NT2/D1 (cell line): ENCODE results near the gene SRRM1.
A peak's percentile ranks its signal among the peaks of the same experiment; 100 is the strongest.

Experiments used
- DNase-seq: peaks from one replicate; pipeline ENCODE4 v3.0.0-alpha.2; 2011; ENCODE audit warnings: low read depth, low spot score
- H3K27me3 ChIP-seq: 2 replicates; pipeline ENCODE4 v1.6.0; 2011; ENCODE audit warnings: mild to moderate bottlenecking; ENCODE audit not compliant: insufficient read length, insufficient read depth
- H3K36me3 ChIP-seq: 2 replicates; pipeline ENCODE4 v1.6.1; 2011; ENCODE audit warnings: mild to moderate bottlenecking, low read length, mixed read lengths; ENCODE audit not compliant: insufficient read depth, insufficient read length
- H3K4me1 ChIP-seq: 2 replicates; pipeline ENCODE4 v1.5.1; 2011; ENCODE audit not compliant: insufficient read depth, insufficient read length
- H3K4me3 ChIP-seq: 2 replicates; pipeline ENCODE4 v1.5.1; 2011; ENCODE audit warnings: low read depth; ENCODE audit not compliant: insufficient read length
- H3K9ac ChIP-seq: 2 replicates; pipeline ENCODE4 v1.6.0; 2011; ENCODE audit warnings: low read depth; ENCODE audit not compliant: insufficient read length
- H3K9me3 ChIP-seq: 2 replicates; pipeline ENCODE4 v1.5.1; 2011; ENCODE audit warnings: mild to moderate bottlenecking, low read length; ENCODE audit not compliant: insufficient read depth
- SUZ12 ChIP-seq: IDR thresholded peaks from 2 replicates; pipeline ENCODE4 v1.6.1; 2011; ENCODE audit not compliant: insufficient read length, insufficient read depth; ENCODE audit errors: extremely low read depth
- YY1 ChIP-seq: IDR thresholded peaks from 2 replicates; pipeline ENCODE4 v1.6.1; 2011; ENCODE audit not compliant: insufficient read length, insufficient read depth
- ZNF274 ChIP-seq: IDR thresholded peaks from 2 replicates; pipeline ENCODE4 v1.6.1; 2011; ENCODE audit warnings: mild to moderate bottlenecking, low read depth, low read length

SRRM1 gene

GRCh38 chr1:24642481-24643362, at the start of gene SRRM1:
Gene SRRM1 (plus strand): TSS chr1:24643302. CDS start chr1:24643327, 25 bp downstream.
- Histone ChIP-seq H3K4me3 (peak within 1 kb of the TSS; percentile 94), H3K4me1 (no peaks in the 10 kb centered on the region), H3K27me3 (no peaks in the 10 kb centered on the region), H3K9me3 (no peaks in the 10 kb centered on the region), H3K9ac (peak within 1 kb of the TSS; percentile 100), H3K36me3 (peaks cover 37% of the 10 kb centered on the region)
- peak; percentile 100 for DNase-seq
- TF ChIP-seq YY1 (peak; percentile 41), ZNF274 (no peak)

GRCh38 chr1:24594328-24594598, 48.8 kb upstream of the SRRM1 start:
- no peak for TF ChIP-seq YY1
- TF ChIP-seq ZNF274: no peak
- TF ChIP-seq SUZ12: no peak
- Histone ChIP-seq H3K4me1 (no peaks in the 10 kb centered on the region), H3K4me3 (no peak overlapping the region), H3K9ac (no peak overlapping the region), H3K36me3 (no peaks in the 10 kb centered on the region), H3K9me3 (no peaks in the 10 kb centered on the region), H3K27me3 (no peaks in the 10 kb centered on the region)
- no peak for DNase-seq

GRCh38 chr1:24596401-24596880, 46.7 kb upstream of the SRRM1 start:
- H3K4me1 ChIP-seq: peaks cover 4% of the 10 kb centered on the region
- no peaks in the 10 kb centered on the region for H3K27me3 ChIP-seq
- TF ChIP-seq SUZ12 (no peak), YY1 (no peak), ZNF274 (no peak)
- H3K9ac ChIP-seq: no peak overlapping the region
- no peaks in the 10 kb centered on the region for H3K36me3 ChIP-seq
- no peaks in the 10 kb centered on the region for H3K9me3 ChIP-seq
- no peak overlapping the region for H3K4me3 ChIP-seq
- no peak for DNase-seq

GRCh38 chr1:24599265-24599664, 43.8 kb upstream of the SRRM1 start:
- Histone ChIP-seq H3K9ac (no peak overlapping the region), H3K4me1 (peaks cover 4% of the 10 kb centered on the region), H3K36me3 (no peaks in the 10 kb centered on the region), H3K9me3 (no peaks in the 10 kb centered on the region), H3K4me3 (no peak overlapping the region), H3K27me3 (no peaks in the 10 kb centered on the region)
- TF ChIP-seq ZNF274 (no peak), SUZ12 (no peak), YY1 (no peak)
- no peak for DNase-seq

- H3K36me3 ChIP-seq: no peaks in the 10 kb centered on the region
- peaks cover 4% of the 10 kb centered on the region for H3K4me1 ChIP-seq
- no peak for DNase-seq
- no peak for TF ChIP-seq SUZ12
- TF ChIP-seq YY1: no peak
- no peak for TF ChIP-seq ZNF274
- no peak overlapping the region for H3K4me3 ChIP-seq
- H3K9ac ChIP-seq: peak overlapping the region; percentile 27
- H3K27me3 ChIP-seq: no peaks in the 10 kb centered on the region
- no peaks in the 10 kb centered on the region for H3K9me3 ChIP-seq
Measured at GRCh38 chr1:24600551-24600950, 42.6 kb upstream of the SRRM1 start.

- Histone ChIP-seq H3K9ac (no peak overlapping the region), H3K36me3 (no peaks in the 10 kb centered on the region), H3K4me3 (no peak overlapping the region), H3K9me3 (no peaks in the 10 kb centered on the region), H3K27me3 (no peaks in the 10 kb centered on the region), H3K4me1 (peaks cover 2% of the 10 kb centered on the region)
- DNase-seq: no peak
- no peak for TF ChIP-seq YY1
- no peak for TF ChIP-seq SUZ12
- no peak for TF ChIP-seq ZNF274
Measured at GRCh38 chr1:24605534-24606295, 37.4 kb upstream of the SRRM1 start.

GRCh38 chr1:24606296-24606605, 36.9 kb upstream of the SRRM1 start:
- no peak for DNase-seq
- Histone ChIP-seq H3K9me3 (no peaks in the 10 kb centered on the region), H3K4me3 (no peak overlapping the region), H3K9ac (no peak overlapping the region), H3K36me3 (no peaks in the 10 kb centered on the region), H3K4me1 (no peaks in the 10 kb centered on the region), H3K27me3 (no peaks in the 10 kb centered on the region)
- TF ChIP-seq ZNF274 (no peak), SUZ12 (no peak), YY1 (no peak)

GRCh38 chr1:24606621-24607020, 36.5 kb upstream of the SRRM1 start:
- no peaks in the 10 kb centered on the region for H3K4me1 ChIP-seq
- H3K9ac ChIP-seq: no peak overlapping the region
- TF ChIP-seq YY1 (no peak), SUZ12 (no peak), ZNF274 (no peak)
- no peaks in the 10 kb centered on the region for H3K27me3 ChIP-seq
- DNase-seq: no peak
- H3K9me3 ChIP-seq: no peaks in the 10 kb centered on the region
- no peaks in the 10 kb centered on the region for H3K36me3 ChIP-seq
- no peak overlapping the region for H3K4me3 ChIP-seq
